GM21825 (cell line): ENCODE data around the gene LUZP1.

Source experiments
- ATAC-seq: cut with Tn5 transposase; IDR thresholded peaks from one replicate; pipeline ENCODE4 v1.9.1; 2021; ENCODE audit warnings: mild to moderate bottlenecking, moderate library complexity; ENCODE audit not compliant: unreplicated experiment

LUZP1 gene

GRCh38 chr1:23091545-23091944 lies 77.1 kb downstream of the LUZP1 start:
- no peak for ATAC-seq

DNA sequence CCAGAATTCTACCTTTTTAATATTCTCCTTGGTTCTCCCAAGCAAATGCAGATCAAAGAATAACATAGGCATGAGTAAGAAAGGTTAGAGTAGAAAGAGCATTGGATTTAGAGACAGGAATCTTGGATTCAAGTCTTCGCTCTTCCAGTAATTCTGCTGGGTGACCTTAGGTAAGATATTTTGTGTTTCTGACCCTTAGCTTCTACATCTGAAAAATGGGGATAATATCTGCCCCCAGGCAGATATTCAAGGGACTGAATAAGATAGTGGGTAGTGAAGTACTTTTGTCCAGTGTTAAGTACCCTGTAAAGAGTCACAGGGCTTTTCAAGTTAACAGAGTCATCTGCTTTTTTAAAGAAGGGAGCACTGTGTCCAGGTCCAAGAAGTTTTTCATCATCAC lies 78.6 kb downstream of the LUZP1 start:
- no peak for ATAC-seq

- ATAC-seq, result no peak
Observed at GRCh38 chr1:23088027-23088426, 80.6 kb downstream of the LUZP1 start.

DNA sequence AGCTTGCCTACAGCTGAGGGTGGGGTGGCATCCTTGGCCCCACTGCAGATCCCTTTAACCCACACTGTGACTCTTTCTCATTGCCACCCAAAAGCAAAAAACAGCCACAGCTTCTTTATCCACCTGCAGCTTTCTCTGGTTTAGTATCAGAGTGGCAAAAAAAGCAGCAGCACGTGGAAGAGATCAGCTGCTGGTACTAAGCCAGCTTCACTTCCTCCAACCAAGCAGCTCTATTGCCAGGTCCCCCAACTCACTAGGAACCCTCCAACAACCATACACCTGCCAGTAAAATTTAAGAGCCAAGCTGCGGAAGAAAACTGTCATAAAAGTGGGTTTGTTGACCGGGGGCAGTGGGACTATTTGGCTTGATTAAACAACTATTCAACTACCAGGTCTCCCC lies 83.0 kb downstream of the LUZP1 start:
- ATAC-seq, result no peak

- no peak for ATAC-seq
Observed at GRCh38 chr1:23084880-23085279, 83.8 kb downstream of the LUZP1 start.

DNA sequence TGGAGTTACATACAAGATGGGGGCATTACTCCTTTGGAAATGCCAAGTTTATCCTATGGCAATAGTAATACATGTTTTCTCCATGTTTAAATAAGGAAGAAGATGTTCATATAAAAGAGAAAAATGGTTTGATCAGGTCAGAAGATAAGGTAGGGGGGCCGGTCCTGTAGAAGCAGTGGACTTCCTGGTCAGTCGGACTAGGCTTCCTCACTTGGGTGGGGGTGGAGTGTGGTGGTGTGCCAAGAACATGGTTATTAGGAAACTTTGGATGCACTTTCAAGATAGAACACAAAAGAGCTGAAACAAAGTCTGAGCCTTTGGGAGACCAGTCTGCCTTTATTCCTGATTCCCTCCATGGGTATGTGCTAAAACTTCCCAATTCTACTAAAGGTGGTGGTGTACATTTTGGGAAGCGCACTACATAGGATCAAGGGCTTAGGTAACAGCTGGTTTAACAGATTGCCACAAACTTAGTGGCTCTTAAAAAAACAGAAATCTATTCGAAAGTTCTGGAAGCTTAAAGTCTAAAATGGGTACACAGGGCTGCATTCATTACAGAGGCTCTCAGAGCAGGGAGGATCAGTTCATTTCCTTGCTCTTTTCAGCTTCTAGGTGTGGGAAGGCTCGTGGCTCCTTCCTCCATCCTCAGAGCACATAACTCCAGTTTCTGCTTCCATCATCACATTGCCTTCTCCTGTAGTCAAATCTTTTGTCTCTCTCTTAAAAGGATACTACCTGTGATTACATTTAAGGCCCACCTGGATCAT lies 84.8 kb downstream of the LUZP1 start:
- ATAC-seq, result no peak

- ATAC-seq, result no peak
Observed at GRCh38 chr1:23081376-23081775, 87.3 kb downstream of the LUZP1 start.

DNA sequence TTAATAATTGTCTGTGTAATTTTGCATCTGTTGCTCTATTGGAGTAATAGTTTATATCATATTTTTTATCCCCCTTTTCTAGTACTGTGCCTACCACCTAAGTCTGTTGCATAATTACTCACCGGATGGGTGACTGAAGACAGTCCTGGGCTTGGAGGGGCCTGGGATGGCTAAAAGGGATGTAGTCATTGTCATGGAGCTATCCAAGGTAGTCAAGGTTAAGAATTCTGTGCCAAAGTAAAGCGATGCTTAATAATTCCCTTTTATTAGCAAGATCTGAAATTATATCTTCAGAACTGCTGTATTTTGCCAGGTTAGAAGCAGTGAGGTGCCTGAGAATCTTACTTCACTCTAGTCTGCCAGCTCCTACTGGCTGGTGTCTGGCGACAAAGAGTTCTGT lies 87.8 kb downstream of the LUZP1 start:
- ATAC-seq, result no peak

DNA sequence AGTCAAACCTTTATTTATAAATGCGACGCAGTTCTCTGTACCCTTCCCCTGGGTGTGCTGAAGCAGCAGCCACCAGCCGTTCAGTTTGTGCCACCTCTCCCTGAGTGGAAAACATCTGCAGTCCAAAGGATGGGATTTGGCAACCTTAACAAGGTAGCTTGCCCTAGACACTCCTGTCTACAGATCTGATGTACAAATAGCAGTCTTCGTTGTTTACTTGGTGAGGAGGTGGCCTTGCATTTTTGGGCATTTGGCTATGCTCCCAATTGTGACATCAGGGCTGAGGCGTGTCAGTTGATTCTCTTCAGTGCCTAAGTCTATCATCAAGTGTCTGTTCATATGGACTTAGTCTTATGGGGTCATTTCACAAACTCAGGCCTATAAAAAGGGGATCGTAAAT lies 89.6 kb downstream of the LUZP1 start:
- ATAC-seq, result no peak

GRCh38 chr1:23074012-23074411 lies 94.6 kb downstream of the LUZP1 start:
- ATAC-seq, result no peak

- ATAC-seq, result no peak
Observed at GRCh38 chr1:23069675-23070074, 99.0 kb downstream of the LUZP1 start.

DNA sequence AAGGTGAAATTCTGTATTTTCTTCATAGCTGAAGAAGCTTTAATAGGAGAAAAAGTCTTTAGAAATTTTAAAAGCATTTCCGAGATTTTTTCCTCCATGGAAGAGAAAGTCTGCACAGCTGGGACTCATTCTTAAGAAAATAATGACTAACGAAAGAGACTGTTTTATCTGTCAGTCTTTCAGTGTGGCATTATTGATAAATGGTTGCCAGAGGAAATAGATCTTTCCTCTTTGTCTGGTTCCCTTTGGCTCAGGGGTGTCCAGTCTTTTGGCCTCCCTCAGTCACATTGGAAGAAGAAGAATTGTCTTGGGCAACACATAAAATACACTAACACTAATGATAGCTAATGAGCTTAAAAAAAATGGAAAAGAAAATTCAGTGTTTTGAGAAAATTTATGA lies 99.5 kb downstream of the LUZP1 start:
- no peak for ATAC-seq

DNA sequence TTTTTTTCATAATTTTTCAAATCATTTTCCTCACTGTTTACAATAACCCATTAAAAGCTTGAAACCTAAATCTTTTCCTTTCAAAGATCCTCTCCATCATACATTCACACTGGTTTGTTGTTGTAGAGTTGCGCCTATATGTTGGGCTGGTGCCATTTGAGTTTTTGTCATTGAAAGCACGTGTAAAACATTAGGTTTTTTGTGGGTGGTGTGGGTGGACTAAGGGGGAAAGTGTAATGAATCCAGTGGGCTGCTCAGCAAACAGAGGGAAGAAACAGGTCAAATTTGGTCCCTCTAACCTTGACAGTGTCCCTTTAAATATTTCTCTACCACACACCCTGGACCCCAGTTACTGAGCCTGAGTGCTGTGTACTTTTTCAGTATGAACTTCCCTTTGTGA lies 102.6 kb downstream of the LUZP1 start:
- no peak for ATAC-seq

- no peak for ATAC-seq
Observed at GRCh38 chr1:23065385-23065784, 103.3 kb downstream of the LUZP1 start.

GRCh38 chr1:23062271-23062670 lies 106.4 kb downstream of the LUZP1 start:
- ATAC-seq, result no peak

DNA sequence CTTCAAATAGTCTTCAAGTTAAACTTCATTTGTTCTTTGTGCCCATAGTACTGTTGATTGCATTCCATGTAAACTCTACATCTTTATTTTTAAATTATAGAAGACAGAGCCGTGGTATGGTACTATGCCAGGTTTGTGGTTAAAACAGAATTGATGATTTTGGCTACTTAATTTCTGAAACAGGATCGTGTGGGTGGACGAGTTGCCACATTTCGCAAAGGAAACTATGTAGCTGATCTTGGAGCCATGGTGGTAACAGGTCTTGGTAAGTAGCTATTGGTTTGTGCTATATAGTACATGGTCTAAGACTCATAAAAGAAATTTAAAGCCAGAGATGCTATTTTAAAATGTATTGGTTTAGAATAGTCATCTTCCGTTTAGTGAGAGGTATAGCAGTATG lies 111.4 kb downstream of the LUZP1 start:
- ATAC-seq, result no peak

- ATAC-seq, result no peak
Observed at GRCh38 chr1:23051290-23051909, 117.3 kb downstream of the LUZP1 start.

GRCh38 chr1:23050201-23050600 lies 118.5 kb downstream of the LUZP1 start:
- no peak for ATAC-seq

- ATAC-seq, result no peak
Observed at GRCh38 chr1:23044035-23044434, 124.6 kb downstream of the LUZP1 start.

DNA sequence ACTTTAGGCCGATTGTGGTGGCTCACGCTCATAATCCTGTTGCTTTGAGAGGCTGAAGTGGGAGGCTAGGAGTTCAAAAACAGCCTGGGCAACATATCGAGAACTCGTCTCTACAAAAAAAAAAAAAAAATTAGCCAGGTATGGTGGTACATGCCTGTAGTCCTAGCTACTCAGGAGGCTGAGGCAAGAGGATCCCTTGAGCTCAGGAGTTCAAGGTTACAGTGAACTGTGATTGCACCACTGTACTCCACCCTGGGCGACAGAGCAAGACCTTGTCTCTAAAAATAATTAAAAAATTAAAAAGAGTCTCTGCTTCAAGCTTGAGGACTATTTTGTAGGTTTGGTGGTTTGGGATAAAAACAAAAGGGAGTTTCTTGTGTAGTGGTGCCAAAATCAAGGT lies 128.1 kb downstream of the LUZP1 start:
- no peak for ATAC-seq

DNA sequence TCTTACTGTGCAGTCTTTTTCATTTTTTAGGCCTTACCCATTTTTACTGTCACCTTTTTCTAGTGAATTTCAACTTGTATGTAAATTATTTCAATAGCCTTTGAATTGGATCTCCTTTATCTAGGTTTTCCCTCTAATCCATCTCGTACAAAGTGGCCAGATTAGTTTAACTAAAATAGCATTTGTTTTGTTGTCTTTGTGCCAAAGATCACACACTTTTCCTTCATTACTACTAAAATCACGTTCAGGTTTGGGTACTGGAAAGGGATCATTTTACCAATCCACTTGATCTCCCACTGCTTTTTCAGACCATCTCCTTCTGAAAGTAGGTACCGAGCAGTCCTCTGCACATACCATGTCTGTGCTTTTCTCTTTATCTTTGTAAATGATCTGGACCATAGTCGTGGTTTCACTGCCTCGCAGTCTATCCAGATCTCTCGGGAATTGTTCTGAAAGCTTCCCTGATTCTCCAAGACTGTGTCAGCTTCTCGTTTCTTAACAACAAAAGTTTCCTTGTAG lies 129.3 kb downstream of the LUZP1 start:
- ATAC-seq, result no peak

- no peak for ATAC-seq
Observed at GRCh38 chr1:23037081-23037740, 131.4 kb downstream of the LUZP1 start.
